GM12874 (cell line): ENCODE measurements around the gene TCTN2.

ENCODE experiments used
- TF ChIP-seq, protein P1 (sequence below): IDR thresholded peaks from 2 replicates; pipeline ENCODE4 v1.5.1; 2011; ENCODE audit warnings: low read depth, mild to moderate bottlenecking, control low read depth, low read length, moderate library complexity; ENCODE audit not compliant: insufficient read depth

Gene TCTN2

DNA sequence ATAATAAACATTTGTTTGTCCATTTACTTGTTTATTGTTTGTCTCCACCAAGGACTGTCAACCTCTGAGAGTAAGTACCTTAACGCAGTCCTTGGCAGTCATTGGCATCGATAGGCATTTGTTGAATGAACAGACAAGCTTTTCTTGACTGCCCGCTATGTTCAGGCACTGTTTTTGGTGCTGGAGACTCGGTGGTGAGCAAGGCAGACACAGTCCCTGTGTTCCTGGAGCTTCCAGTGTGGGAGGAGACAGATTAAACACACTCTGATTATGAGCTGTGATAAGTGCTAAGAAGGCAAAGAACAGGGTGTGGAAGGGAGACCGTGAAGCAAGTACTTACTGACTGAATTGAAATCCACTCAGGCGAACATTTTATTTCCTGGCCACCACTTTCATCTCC is 42.5 kb downstream of the TCTN2 start:
- TF ChIP-seq, protein P1, sequence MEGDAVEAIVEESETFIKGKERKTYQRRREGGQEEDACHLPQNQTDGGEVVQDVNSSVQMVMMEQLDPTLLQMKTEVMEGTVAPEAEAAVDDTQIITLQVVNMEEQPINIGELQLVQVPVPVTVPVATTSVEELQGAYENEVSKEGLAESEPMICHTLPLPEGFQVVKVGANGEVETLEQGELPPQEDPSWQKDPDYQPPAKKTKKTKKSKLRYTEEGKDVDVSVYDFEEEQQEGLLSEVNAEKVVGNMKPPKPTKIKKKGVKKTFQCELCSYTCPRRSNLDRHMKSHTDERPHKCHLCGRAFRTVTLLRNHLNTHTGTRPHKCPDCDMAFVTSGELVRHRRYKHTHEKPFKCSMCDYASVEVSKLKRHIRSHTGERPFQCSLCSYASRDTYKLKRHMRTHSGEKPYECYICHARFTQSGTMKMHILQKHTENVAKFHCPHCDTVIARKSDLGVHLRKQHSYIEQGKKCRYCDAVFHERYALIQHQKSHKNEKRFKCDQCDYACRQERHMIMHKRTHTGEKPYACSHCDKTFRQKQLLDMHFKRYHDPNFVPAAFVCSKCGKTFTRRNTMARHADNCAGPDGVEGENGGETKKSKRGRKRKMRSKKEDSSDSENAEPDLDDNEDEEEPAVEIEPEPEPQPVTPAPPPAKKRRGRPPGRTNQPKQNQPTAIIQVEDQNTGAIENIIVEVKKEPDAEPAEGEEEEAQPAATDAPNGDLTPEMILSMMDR, result no peak

DNA sequence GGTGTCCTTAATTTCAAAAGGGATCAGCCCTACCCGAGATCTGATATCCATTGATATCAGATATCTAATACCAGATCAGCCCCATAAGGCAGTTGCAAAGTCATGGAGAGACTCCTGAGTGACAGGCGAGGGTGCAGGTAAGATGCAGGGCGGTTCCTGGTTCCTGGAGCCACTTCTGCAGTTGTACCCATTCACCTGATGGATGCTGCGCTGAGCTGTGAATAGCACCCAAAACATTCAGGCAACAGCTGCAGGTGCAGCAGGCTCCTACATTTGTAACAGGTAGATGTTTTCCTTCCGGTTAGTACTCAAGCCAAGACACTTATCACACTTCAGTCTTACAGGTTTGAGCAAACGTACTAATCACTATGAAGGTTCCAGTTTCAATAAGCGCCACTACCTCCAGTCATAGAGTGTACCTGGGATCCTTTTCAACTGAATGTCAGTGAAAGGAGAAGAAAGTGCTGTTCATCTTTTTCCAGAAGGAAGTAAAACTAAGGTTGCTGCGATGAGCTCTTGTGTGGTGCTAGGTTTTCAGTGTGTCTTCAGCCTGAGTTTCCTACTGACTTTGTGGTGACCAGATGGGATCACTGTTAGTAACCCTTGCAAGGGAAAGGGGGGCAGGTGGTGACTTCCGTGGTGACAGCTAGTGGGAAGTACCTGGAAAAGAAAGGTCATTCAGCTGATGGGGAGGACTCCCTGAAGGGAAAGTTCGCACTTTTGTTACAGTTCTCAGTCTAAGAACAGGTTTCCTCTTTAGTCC is 43.1 kb downstream of the TCTN2 start:
- TF ChIP-seq, protein P1, result no peak

DNA sequence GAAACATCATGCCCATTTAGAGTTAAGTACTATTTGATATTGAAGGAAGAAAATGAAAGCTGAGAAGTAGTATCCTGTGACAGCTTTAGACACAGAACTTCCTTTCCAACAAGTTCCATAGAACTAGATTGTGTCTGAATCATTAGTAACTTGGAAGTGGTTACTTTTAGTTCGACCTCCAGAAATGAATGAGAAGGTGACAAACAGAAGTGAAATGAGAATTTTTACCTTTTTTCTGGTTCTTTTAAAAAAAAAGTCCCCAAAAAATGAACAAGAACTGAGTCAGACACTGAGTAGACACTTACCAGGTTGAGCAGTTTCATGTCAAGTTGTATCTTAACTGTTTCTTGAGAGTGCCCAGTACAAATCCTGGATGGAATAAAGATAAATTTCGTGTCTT is 44.3 kb downstream of the TCTN2 start:
- TF ChIP-seq, protein P1, result no peak

DNA sequence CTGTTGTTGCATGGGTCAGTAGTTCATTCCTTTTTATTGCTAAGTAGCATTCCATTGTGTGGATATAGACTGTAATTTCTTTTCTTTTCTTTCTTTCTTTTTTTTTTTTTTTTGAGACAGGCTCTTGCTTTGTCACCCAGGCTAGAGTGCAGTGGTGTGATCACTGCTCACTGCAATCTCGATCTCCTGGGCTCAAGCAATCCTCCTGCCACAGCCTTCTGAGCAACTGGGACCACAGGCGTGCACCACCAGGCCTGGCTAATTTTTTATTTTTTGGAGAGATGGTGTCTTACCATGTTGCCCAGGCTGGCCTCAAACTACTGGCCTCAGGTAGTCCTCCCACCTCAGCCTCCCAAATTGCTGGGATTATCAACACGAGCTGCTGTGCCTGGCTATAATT is 46.4 kb downstream of the TCTN2 start:
- TF ChIP-seq, protein P1, result no peak

DNA sequence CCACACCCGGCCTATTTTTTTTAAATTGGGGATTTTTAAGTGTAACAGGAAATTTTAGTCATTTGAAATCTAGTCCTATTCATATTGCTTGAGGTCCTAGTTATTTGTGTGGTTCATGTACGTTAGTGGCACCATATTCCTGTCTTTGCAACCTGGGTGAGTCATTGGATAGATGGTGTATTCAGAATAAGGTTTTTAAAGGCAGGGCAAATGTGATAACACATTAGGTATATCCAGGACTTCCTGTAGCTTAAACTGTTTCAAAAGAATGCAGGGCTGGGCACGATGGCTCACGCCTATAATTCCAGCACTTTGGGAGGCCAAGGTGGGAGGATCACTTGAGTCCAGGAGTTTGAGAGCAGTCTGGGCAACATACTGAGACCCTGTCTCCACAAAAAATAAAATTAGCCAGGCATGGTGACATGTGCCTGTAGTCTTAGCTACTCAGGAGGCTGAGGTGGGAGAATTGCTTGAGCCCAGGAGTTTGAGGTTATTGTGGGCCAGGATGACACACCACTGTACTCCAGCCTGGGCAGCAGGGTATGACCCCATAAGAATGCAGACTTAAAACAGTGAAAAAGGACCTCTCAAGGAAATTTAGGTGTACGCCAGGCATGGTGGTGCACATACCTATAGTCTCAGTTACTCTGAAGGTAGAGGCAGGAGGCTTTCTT is 49.4 kb downstream of the TCTN2 start:
- TF ChIP-seq, protein P1, result no peak

DNA sequence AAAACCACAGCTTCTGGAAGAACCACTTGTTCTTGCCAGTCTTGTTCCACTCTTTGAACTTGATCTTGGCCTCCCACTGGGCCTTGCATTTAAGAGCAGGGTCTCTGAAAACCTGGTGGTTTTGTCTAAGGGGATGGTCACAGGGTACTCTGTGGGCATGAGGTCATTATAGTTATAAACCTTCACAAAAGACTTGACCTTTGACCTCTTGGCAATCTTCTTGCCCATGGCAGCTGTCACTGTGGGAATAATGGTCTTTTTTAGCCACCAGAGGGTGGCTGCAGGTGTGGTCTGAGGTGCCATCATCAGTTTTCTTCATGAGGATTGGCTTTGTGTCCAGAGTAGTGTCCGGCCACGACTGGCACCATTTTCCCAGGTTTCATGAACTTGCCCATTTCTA is 50.3 kb downstream of the TCTN2 start:
- TF ChIP-seq, protein P1, result no peak

DNA sequence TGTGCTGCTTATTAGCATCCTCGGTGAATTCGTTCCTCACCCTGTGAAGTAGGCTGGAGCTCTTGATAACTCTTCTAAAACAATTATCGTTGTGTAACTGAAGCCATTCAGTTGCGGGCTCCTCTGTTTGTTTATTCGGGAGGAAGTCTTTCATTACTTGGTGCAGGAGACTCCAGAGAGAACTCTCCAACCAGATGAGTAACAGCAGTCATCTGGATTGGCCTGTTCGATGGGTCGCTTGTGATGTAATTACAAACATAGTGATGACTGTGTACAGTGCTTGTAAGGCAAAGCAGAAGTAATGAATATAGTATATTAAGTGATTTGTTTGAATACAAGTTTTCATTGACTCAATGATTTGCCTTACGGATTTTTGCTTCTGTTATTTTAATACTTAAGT is 52.1 kb downstream of the TCTN2 start:
- TF ChIP-seq, protein P1, result no peak
